Effector CD4-positive, alpha-beta T cell (primary cell): Measurements from ENCODE around the gene HPSE2.
"Not testable (repeated sequence)": the region's sequence is repeated elsewhere in the genome, so short reads cannot be mapped to it uniquely, and the experiment has no call there.

Source experiments
- DNase-seq: peaks from one replicate; pipeline ENCODE4 v3.0.0-alpha.2; 2020

Gene HPSE2

GRCh38 chr10:99002392-99002791 is 233.3 kb downstream of the HPSE2 start:
- no peak for DNase-seq

GRCh38 chr10:98997596-98997995 is 238.1 kb downstream of the HPSE2 start:
- DNase-seq: no peak

GRCh38 chr10:98994030-98994429 is 241.6 kb downstream of the HPSE2 start:
- DNase-seq: no peak

GRCh38 chr10:98983751-98984150 is 251.9 kb downstream of the HPSE2 start:
- not testable (repeated sequence) for DNase-seq

GRCh38 chr10:98980353-98980752 is 255.3 kb downstream of the HPSE2 start:
- DNase-seq: no peak

GRCh38 chr10:98971464-98971863 is 264.2 kb downstream of the HPSE2 start:
- DNase-seq: no peak

- no peak for DNase-seq
Observed at GRCh38 chr10:98967601-98968000, 268.1 kb downstream of the HPSE2 start.

- no peak for DNase-seq
Observed at GRCh38 chr10:98963608-98964007, 272.0 kb downstream of the HPSE2 start.

- no peak for DNase-seq
Observed at GRCh38 chr10:98959379-98959778, 276.3 kb downstream of the HPSE2 start.

GRCh38 chr10:98957801-98958200 is 277.9 kb downstream of the HPSE2 start:
- no peak for DNase-seq

GRCh38 chr10:98956576-98957260 is 278.9 kb downstream of the HPSE2 start:
- no peak for DNase-seq

- DNase-seq: no peak
Observed at GRCh38 chr10:98953251-98953650, 282.4 kb downstream of the HPSE2 start.

- DNase-seq: no peak
Observed at GRCh38 chr10:98951269-98952000, 284.2 kb downstream of the HPSE2 start.

GRCh38 chr10:98950106-98950505 is 285.5 kb downstream of the HPSE2 start:
- no peak for DNase-seq

GRCh38 chr10:98949306-98949705 is 286.3 kb downstream of the HPSE2 start:
- DNase-seq: no peak

- DNase-seq: no peak
Observed at GRCh38 chr10:98943681-98944080, 292.0 kb downstream of the HPSE2 start.

- no peak for DNase-seq
Observed at GRCh38 chr10:98929709-98930108, 305.9 kb downstream of the HPSE2 start.

GRCh38 chr10:98925651-98926050 is 310.0 kb downstream of the HPSE2 start:
- no peak for DNase-seq

GRCh38 chr10:98924526-98924925 is 311.1 kb downstream of the HPSE2 start:
- no peak for DNase-seq

GRCh38 chr10:98921316-98921715 is 314.3 kb downstream of the HPSE2 start:
- no peak for DNase-seq

- DNase-seq: no peak
Observed at GRCh38 chr10:98920807-98921206, 314.8 kb downstream of the HPSE2 start.

GRCh38 chr10:98920360-98920759 is 315.3 kb downstream of the HPSE2 start:
- no peak for DNase-seq

- no peak for DNase-seq
Observed at GRCh38 chr10:98919899-98920298, 315.8 kb downstream of the HPSE2 start.

- DNase-seq: no peak
Observed at GRCh38 chr10:98917828-98918227, 317.8 kb downstream of the HPSE2 start.
